ENCODE data around the gene RBM6.

Gene RBM6

GRCh38 chr3:50095352-50095998, 155.5 kb downstream of the RBM6 start:
- no peak for DNase-seq

- no peak for DNase-seq
Observed at GRCh38 chr3:50100386-50100785, 160.4 kb downstream of the RBM6 start.

- DNase-seq: no peak
Observed at GRCh38 chr3:50100956-50101845, 161.3 kb downstream of the RBM6 start.

DNA sequence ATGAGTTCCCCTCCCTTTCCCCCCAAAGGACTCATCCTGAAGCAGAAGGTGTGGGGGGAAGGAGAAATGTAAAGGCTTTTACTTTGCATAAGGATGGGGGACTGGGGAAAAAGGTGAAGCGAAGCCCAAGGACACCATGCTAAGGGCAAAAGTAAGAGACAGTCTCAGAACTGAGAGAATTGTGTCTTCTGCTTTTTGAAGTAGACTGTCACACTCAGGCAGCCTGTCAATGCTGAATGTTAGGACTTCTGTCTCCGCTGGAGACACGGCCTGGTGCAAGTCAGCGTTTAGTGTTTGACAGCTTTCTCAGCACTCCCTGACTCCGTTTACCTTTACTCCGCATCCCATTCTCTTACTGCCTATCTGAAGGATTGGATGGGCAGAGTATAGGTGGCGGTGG, 162.6 kb downstream of the RBM6 start:
- DNase-seq: no peak

GRCh38 chr3:50111757-50112156, 171.8 kb downstream of the RBM6 start:
- DNase-seq: no peak

GRCh38 chr3:50112462-50112861, 172.5 kb downstream of the RBM6 start:
- DNase-seq: no peak

DNA sequence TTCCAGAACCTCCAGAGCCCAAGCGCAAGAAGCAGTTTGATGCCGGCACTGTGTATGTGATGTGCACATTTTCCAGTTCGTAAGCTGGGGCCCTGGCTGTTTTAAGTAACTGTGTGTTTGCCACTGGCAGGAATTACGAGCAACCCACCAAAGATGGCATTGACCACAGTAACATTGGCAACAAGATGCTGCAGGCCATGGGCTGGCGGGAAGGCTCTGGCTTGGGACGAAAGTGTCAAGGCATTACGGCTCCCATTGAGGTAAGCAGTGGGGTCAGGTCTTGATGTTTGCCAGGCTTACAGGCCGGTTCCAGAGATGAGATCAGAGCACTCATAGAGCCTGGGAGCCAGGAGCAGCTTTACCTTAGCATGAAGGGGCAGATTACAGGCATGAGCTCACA, 177.2 kb downstream of the RBM6 start:
- no peak for DNase-seq

GRCh38 chr3:50118237-50118636, 178.3 kb downstream of the RBM6 start:
- no peak for DNase-seq

DNA sequence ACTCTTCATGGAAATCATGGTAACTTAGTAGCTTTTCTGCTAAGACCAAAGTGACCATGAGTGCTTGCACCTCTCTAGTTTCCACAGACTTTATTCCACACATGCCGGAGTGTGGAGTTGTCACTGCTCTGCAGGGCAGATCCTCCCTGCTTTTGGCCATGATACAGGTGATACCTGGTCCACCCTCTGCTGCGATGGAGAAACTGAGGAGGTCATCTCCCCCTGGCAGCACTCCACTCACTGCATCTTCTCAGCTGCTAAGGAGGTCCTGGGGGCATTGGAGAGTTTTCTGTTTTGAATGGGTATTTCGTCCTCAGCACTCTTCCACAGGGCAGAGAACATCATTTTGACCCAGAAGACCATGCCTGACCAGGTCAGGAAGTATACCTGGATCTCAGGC, 179.8 kb downstream of the RBM6 start:
- no peak for DNase-seq

GRCh38 chr3:50120364-50121071, 180.6 kb downstream of the RBM6 start:
- no peak for DNase-seq

DNA sequence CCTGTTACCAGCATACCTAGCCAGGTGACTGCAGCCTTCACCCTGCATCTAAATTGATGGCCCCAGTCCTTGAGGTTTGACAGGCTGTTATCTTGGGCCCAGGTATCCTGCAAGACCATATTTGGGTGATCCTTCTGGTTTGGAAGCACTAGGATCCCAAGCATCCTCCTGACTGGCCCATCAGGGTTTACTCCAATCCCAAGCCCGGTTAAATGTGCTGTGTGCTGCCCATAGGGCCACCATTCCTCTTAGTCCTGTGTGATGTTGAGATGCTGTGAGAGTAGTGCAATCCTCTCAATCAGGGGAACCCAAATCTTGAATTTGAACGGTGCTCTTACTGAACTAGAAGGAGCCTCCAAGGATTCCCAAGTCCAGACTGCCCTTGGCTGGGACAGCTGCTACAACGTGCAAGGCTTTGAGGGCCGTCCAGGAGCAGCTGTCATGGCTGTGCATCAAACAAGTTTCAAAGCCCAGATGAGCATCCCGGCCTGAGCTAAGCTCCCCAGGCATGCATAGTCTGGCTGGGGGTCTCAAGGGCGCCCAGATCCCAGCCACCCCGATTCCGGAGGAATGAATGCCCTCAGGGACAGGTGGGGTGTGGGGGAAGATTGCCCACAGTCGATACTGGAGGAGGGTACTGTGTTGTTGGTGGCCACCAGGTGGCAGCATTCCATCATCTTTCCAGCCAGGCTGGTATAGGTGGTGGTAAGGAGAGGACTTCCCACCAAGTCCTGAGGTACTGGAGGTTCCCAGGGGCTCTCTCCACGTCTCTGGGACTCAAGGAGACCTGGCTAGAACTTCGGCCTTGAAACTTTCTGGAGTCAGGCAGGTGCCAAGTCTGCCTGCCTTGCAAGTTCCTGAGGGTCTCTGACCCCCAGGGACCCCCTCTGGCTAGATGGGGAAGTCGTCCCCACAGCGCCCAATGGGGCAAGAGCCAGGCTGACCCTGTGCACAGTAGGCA, 181.4 kb downstream of the RBM6 start:
- peak in 3 of 4 experiments; percentile 37 to 58 (median 49) for DNase-seq

DNA sequence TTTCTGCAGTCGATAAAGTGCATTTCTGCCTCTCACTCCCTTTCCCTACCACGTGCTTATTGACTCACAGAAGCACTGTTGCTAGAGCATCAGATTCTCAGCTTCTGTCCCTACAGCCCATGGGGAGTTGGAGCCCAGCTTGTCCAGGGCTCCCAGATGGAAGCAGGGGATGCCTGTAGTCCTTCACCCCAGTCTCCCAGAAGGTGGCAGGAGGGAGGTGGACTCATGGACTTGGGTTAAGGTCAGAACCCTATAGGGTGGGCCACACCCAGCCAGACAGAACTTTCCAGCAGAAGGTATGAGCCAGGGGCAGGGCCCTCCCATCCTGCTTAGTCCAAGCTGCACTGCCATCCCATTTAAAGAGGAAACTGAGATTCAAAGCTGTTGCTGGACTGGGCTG, 182.1 kb downstream of the RBM6 start:
- no peak for DNase-seq

DNA sequence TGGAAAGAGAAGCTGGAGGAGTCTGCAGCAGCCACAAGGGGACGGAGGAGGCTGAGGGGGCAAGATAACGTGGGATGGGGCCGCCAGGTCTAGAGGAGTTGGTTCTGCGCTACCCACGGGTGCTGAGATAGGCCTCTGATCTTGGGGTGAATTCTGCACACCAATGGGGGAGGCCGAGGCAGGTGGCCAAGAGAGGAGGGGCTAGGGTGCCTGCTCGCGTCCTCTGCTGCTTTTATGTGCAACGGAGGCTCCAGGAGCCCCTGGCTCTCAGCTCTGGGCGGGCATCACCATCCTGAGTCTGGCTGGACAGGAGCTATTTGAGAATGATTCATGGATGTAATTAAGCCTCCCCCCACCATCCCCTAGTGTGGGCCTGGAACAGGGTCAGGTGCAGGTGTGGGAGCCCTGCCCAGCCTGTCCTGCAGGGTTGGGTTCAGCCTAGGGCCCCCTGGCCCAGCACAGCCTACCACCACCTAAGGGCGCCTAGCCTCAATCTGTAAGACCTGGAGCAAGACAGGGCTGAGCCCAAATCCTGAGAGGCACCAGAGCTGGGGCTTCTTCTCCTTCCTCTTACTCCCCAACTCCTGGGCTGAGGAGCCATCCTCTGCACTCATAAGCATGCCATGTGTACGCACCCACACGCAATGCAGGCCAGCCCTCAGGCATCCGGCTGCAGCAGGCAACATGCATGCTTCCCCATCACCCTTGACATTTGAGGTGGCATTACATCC, 182.9 kb downstream of the RBM6 start:
- DNase-seq: no peak

DNA sequence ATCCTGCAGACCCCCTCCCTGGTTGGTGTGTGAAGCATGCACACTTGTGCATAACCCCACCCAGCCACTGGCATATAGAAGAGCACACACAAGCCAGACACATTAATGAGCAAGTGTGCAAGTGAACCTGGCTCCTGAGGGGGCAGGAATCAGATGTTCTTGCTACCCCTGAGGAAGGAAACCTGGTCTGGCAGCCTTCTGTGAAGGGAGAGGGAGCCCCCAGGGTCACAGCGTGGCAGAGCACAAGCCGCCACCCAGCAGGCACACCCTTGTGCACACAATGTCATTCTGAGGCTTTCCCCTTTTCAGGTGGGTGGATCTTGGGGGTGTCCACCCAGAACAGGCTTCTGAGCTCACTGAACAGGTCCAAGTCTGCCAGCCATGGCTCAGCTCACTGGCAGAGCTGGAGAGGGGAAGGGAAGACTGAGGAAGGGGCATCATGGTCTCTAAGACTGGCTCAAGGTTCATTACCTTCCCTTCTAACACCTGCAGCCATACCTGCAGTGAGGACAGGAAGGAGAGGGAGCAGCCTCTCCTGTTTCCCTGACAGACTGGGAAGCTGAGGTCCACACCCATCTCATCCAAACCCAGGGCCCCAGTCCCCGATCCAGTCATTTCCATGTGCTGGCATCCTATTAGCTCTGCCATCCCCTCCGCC, 183.6 kb downstream of the RBM6 start:
- no peak for DNase-seq

DNA sequence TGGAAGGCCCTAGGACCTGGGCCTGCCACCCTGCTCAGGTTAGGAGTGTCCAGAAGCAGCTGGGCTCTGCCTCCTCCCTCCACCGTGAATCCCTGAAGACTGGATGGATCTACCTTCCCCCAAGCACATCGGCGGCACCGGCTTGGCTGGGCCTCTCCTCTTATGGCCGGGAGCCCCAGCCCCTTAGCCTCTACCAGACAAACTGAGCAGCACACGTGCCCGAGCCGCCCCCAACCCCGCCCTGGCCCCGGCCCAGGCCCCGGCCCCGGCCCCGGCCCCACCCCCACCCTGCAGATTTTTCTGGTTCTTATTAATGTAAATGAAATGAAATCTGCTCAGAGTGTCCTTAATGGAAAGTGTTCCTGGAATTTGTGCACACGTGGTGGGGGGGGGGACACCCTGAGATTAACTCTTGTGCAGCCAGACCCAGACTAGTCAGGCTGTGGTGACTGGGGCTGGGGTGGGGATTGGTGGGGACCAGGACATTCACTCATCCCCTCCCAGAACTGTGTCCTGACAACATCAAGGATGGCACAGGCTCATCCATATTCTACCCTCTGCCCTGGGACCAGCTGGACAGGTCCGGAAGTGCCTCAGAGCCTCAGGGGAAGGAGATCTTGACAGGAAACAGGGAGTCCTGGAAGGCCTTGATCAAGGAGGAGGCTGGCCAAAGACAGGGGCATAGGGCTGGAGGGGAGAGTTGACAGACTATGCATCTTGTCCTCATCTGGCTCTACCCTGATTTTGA, 184.3 kb downstream of the RBM6 start:
- DNase-seq: no peak

DNA sequence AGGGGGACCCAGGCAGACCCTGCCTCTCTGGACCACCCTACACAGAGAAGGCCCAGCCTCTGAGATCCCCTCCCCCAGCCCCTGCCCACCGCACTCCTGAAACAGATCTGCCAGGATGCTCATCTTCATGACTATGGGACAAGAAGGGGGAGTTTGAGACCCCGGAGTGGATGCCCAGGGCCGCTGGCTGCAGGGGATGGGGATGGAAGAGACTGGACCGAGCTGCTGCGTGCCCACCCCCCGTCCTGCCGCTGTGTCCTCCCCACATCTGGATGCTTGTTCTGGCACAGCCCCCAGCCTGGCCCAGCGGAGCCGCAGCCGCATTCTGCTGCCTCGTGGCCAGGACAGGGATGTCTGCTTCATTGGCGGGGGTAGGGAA, 184.8 kb downstream of the RBM6 start:
- no peak for DNase-seq

- DNase-seq: no peak
Observed at GRCh38 chr3:50125541-50126286, 185.8 kb downstream of the RBM6 start.

DNA sequence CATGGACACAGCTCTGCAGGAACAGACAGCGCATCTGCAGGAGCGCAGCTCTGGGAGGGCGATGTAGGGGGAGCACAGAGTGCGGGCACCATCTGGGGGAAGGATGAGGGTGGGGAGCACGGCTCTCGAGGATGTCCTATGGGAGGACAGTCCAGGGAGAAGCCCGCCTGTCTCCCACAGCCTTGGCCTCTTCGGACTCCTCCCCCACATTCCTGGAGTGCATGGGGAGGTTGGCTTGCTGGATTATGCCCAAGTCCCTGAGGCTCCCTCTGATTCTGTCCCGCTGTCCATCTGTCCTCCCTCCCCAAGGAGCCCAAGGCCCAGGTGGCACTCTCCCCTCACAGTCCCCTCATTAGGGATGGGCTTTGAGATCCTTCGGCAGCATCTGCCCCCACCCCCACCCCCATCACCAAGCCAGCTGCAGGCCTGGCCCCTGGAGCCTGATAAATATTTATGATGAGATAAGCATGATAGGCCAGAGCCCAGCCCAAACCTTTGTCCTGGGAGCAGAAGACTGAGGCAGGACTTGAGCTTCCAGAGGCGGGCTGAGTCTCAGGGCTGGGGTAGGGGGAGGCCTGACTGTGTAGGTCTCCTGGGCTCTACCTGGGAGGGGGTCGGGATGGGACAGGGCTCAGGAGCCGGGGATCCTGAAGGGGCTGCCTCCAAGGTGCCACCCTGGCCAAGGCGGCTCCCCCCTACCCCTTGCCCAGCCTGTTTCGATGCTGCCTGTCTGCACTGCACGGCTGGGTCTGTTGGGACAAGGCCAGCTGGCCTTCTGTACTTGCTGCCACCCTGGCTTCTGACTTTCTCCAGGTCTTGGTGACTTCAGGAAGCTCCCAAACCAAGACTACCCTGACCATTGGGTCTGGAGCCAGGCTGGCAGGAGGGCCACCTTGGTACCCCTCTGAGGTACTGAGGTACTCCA, 186.6 kb downstream of the RBM6 start:
- DNase-seq: no peak
